ENCODE data around the gene TXNDC8. TPM values are rescaled to one million over a fixed set of nuclear protein-coding genes. Genes with fewer than 3 reads are reported as not detected.

Gene TXNDC8
- total and polyA plus RNA-seq, 2 of the 13 experiments (the other 11 are each of a cell fraction or from before 2014, with no cell fraction given) = not detected

DNA sequence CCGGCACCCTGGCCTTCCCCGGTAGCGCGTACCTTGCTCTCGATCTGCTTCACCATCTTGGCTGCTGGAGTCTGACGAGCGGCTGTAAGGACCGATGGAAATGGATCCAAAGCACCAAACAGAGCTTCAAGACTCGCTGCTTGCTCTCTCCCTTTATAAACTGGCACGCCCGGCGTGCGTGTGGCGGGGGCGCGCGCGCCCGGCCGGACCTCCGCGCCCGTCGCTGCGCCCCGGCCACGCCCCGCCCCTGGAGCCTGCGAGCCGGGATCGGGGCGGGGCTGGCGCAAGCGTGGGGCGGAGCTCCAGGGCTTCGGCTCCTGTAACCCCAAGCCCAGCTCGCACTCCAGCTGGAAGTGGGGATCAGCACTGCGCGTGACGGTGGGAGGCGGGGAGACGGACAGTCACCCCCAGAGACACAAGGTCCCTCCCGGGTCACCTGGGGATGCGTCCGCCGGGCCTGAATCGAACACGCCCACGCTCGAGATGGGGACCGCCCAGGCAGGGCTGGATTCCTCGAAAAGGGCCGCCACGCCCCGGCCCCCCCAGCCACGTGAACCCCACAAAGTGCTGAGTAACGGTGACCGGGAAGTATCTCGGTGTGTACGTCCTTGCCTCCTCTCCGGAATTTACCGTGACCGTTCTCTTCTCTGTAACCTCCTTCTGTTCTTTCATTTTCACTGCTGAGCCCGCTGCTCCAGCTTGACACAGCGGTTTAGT lies 81.1 kb downstream of the TXNDC8 start, which contains the start of gene TXN (continued):
- TF ChIP-seq, protein P1, sequence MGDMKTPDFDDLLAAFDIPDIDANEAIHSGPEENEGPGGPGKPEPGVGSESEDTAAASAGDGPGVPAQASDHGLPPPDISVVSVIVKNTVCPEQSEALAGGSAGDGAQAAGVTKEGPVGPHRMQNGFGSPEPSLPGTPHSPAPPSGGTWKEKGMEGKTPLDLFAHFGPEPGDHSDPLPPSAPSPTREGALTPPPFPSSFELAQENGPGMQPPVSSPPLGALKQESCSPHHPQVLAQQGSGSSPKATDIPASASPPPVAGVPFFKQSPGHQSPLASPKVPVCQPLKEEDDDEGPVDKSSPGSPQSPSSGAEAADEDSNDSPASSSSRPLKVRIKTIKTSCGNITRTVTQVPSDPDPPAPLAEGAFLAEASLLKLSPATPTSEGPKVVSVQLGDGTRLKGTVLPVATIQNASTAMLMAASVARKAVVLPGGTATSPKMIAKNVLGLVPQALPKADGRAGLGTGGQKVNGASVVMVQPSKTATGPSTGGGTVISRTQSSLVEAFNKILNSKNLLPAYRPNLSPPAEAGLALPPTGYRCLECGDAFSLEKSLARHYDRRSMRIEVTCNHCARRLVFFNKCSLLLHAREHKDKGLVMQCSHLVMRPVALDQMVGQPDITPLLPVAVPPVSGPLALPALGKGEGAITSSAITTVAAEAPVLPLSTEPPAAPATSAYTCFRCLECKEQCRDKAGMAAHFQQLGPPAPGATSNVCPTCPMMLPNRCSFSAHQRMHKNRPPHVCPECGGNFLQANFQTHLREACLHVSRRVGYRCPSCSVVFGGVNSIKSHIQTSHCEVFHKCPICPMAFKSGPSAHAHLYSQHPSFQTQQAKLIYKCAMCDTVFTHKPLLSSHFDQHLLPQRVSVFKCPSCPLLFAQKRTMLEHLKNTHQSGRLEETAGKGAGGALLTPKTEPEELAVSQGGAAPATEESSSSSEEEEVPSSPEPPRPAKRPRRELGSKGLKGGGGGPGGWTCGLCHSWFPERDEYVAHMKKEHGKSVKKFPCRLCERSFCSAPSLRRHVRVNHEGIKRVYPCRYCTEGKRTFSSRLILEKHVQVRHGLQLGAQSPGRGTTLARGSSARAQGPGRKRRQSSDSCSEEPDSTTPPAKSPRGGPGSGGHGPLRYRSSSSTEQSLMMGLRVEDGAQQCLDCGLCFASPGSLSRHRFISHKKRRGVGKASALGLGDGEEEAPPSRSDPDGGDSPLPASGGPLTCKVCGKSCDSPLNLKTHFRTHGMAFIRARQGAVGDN (CRISPR knock-in tag; IDR thresholded peaks at IDR 0.05) = peak; percentile 84
- 0 out of 2 replicates have a peak, but pooled peaks have one; percentile 21 for TF ChIP-seq FIP1L1 (IDR thresholded peaks at IDR 0.05; ENCODE audit: borderline replicate concordance, insufficient read depth, low read depth, low read length)
- no peak for TF ChIP-seq ZNF761 (CRISPR knock-in tag; conservative IDR thresholded peaks at IDR 0.05)
- no peak for TF ChIP-seq CHCHD3 (CRISPR knock-in tag; IDR thresholded peaks at IDR 0.05)
- TF ChIP-seq ZNF672 (CRISPR knock-in tag; IDR thresholded peaks at IDR 0.05) = no peak
- no peak for TF ChIP-seq CENPT (CRISPR knock-in tag; IDR thresholded peaks at IDR 0.05; ENCODE audit: low read depth)
- TF ChIP-seq ZBTB8A (CRISPR knock-in tag; IDR thresholded peaks at IDR 0.05; ENCODE audit: borderline replicate concordance, low read depth) = no peak
- peak; percentile 15; the same call in 1 of the 2 replicates for TF ChIP-seq HOXA5 (CRISPR knock-in tag; IDR thresholded peaks at IDR 0.05)
- peak; percentile 95 for TF ChIP-seq NFE2L2 (IDR thresholded peaks at IDR 0.05; ENCODE audit: low read length)
- no peak for TF ChIP-seq ZNF792 (CRISPR knock-in tag; IDR thresholded peaks at IDR 0.05)
- no peak for TF ChIP-seq TRIM24 (CRISPR knock-in tag; IDR thresholded peaks at IDR 0.05)
- no peak; the same call in 1 of the 2 replicates for TF ChIP-seq RNF2 (conservative IDR thresholded peaks at IDR 0.05; ENCODE audit: low read depth)
- TF ChIP-seq, protein P2, sequence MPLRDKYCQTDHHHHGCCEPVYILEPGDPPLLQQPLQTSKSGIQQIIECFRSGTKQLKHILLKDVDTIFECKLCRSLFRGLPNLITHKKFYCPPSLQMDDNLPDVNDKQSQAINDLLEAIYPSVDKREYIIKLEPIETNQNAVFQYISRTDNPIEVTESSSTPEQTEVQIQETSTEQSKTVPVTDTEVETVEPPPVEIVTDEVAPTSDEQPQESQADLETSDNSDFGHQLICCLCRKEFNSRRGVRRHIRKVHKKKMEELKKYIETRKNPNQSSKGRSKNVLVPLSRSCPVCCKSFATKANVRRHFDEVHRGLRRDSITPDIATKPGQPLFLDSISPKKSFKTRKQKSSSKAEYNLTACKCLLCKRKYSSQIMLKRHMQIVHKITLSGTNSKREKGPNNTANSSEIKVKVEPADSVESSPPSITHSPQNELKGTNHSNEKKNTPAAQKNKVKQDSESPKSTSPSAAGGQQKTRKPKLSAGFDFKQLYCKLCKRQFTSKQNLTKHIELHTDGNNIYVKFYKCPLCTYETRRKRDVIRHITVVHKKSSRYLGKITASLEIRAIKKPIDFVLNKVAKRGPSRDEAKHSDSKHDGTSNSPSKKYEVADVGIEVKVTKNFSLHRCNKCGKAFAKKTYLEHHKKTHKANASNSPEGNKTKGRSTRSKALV (CRISPR knock-in tag; IDR thresholded peaks at IDR 0.05) = no peak; the same call in 1 of the 2 replicates
- TF ChIP-seq ZNF180 (CRISPR knock-in tag; IDR thresholded peaks at IDR 0.05; ENCODE audit: borderline replicate concordance, low read depth) = no peak
- TF ChIP-seq, protein P3, sequence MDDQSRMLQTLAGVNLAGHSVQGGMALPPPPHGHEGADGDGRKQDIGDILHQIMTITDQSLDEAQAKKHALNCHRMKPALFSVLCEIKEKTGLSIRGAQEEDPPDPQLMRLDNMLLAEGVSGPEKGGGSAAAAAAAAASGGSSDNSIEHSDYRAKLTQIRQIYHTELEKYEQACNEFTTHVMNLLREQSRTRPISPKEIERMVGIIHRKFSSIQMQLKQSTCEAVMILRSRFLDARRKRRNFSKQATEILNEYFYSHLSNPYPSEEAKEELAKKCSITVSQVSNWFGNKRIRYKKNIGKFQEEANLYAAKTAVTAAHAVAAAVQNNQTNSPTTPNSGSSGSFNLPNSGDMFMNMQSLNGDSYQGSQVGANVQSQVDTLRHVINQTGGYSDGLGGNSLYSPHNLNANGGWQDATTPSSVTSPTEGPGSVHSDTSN (CRISPR knock-in tag; IDR thresholded peaks at IDR 0.05; ENCODE audit: borderline replicate concordance) = no peak
- TF ChIP-seq, protein P4, sequence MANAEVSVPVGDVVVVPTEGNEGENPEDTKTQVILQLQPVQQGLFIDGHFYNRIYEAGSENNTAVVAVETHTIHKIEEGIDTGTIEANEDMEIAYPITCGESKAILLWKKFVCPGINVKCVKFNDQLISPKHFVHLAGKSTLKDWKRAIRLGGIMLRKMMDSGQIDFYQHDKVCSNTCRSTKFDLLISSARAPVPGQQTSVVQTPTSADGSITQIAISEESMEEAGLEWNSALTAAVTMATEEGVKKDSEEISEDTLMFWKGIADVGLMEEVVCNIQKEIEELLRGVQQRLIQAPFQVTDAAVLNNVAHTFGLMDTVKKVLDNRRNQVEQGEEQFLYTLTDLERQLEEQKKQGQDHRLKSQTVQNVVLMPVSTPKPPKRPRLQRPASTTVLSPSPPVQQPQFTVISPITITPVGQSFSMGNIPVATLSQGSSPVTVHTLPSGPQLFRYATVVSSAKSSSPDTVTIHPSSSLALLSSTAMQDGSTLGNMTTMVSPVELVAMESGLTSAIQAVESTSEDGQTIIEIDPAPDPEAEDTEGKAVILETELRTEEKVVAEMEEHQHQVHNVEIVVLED (CRISPR knock-in tag; IDR thresholded peaks at IDR 0.05; ENCODE audit: borderline replicate concordance) = peak; percentile 71; the same call in 1 of the 2 replicates
- TF ChIP-seq CCDC6 (CRISPR knock-in tag; IDR thresholded peaks at IDR 0.05) = 0 out of 2 replicates have a peak, but pooled peaks have one; percentile 46
- no peak for TF ChIP-seq TCF12 (IDR thresholded peaks at IDR 0.05)
- no peak for TF ChIP-seq TCF12 (CRISPR knock-in tag; IDR thresholded peaks at IDR 0.05)
- TF ChIP-seq CHD4 (IDR thresholded peaks at IDR 0.05; ENCODE audit: borderline replicate concordance, low read length) = no peak; the same call in 1 of the 2 replicates
- no peak for TF ChIP-seq ZSCAN22 (CRISPR knock-in tag; IDR thresholded peaks at IDR 0.05)
- no peak for TF ChIP-seq RBAK (CRISPR knock-in tag; IDR thresholded peaks at IDR 0.05)

Measured in HepG2 (cell line).